GM12801 (cell line): Measurements from ENCODE around the gene FMO1.

ENCODE experiments used
- TF ChIP-seq, protein P1 (sequence below): IDR thresholded peaks from one replicate; pipeline ENCODE4 v1.5.1; 2011; ENCODE audit warnings: control low read depth; ENCODE audit not compliant: insufficient read length; ENCODE audit errors: extremely low read depth

FMO1 gene

DNA sequence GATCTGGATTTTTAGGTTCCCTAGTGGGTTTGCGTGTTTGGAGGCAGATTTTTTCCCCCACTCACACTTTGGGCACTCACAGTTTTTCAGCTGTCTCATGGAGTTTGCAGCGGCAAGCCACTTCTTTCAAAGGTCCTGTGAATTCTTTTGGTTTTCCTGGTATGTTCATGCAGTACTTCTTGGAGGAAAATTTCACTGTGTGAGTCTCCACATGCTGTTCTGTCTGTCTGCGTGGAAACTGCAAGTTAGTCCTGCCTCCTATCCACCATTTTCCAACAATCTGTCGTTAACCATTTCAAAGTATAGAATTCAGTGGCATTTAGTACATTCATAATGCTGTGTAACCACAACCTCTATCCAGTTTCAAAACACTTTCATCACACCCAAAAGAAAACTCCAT, 793 bp upstream of the FMO1 start:
- TF ChIP-seq, protein P1, sequence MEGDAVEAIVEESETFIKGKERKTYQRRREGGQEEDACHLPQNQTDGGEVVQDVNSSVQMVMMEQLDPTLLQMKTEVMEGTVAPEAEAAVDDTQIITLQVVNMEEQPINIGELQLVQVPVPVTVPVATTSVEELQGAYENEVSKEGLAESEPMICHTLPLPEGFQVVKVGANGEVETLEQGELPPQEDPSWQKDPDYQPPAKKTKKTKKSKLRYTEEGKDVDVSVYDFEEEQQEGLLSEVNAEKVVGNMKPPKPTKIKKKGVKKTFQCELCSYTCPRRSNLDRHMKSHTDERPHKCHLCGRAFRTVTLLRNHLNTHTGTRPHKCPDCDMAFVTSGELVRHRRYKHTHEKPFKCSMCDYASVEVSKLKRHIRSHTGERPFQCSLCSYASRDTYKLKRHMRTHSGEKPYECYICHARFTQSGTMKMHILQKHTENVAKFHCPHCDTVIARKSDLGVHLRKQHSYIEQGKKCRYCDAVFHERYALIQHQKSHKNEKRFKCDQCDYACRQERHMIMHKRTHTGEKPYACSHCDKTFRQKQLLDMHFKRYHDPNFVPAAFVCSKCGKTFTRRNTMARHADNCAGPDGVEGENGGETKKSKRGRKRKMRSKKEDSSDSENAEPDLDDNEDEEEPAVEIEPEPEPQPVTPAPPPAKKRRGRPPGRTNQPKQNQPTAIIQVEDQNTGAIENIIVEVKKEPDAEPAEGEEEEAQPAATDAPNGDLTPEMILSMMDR, result no peak

- TF ChIP-seq, protein P1, result no peak
Measured at GRCh38 chr1:171248841-171249240, 547 bp downstream of the FMO1 start.

DNA sequence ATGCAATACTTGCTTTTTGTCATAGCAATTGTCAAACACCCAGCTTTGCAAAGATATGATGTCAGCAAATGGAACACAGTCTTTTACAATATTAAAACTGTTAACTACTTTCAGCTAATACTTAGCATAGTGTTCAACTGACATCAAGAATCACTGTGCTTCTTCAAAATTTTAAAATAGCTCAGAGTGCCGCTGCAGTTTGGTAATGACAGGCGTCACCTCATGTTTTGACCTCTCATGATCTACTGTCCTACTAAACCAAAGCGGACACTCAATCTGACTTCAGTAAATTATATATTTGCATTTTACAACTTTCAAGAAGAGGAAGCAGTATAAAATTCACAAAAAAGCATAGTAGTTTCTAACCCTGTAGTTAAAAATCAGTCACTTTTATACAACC, 2.0 kb downstream of the FMO1 start:
- TF ChIP-seq, protein P1, result no peak

- TF ChIP-seq, protein P1, result no peak
Measured at GRCh38 chr1:171251042-171251951, 3.0 kb downstream of the FMO1 start.

- TF ChIP-seq, protein P1, result no peak
Measured at GRCh38 chr1:171251952-171252300, 3.6 kb downstream of the FMO1 start.

GRCh38 chr1:171252482-171252881, 4.2 kb downstream of the FMO1 start:
- TF ChIP-seq, protein P1, result no peak

GRCh38 chr1:171254859-171255258, 6.6 kb downstream of the FMO1 start:
- TF ChIP-seq, protein P1, result no peak
